Activated CD4-positive, alpha-beta T cell treated with anti-CD3 and anti-CD28 coated beads, Interleukin-2, amount 10 ng/mL, durations not matched to agents 7 days and 5 days (primary cell): ENCODE results near the gene LAMA2. TPM values are rescaled to one million over a fixed set of nuclear protein-coding genes. Genes with fewer than 3 reads are reported as not detected.

Source experiments
- CTCF ChIA-PET: fragments of 350-600 bp; sonication (Branson Sonifier 250); formaldehyde crosslinking; loops from one replicate; lab custom pipeline; 2021; ENCODE audit warnings: antibody characterized with exemption; lab: Charles Lee
- POLR2A ChIA-PET: fragments of 350-600 bp; sonication (Branson Sonifier 250); formaldehyde crosslinking; loops from one replicate; lab custom pipeline; 2021; ENCODE audit warnings: antibody characterized with exemption; lab: Charles Lee
- DNase-seq: peaks from one replicate; pipeline ENCODE4 v3.0.0-alpha.2; 2020
- H3K27ac Mint-ChIP-seq: one replicate; pipeline ENCODE4 v1.8.0; 2021; ENCODE audit warnings: mild to moderate bottlenecking, moderate library complexity, mixed read lengths
- H3K27me3 Mint-ChIP-seq: one replicate; pipeline ENCODE4 v1.8.0; 2021; ENCODE audit warnings: mixed read lengths
- H3K36me3 Mint-ChIP-seq: one replicate; pipeline ENCODE4 v1.8.0; 2021; ENCODE audit warnings: low read depth, mixed read lengths
- H3K4me1 Mint-ChIP-seq: one replicate; pipeline ENCODE4 v1.8.0; 2021; ENCODE audit warnings: mixed read lengths
- H3K4me3 Mint-ChIP-seq: one replicate; pipeline ENCODE4 v1.8.0; 2021; ENCODE audit warnings: mild to moderate bottlenecking, moderate library complexity, mixed read lengths
- H3K9me3 Mint-ChIP-seq: one replicate; pipeline ENCODE4 v1.8.0; 2021; ENCODE audit warnings: mixed read lengths
- total RNA-seq, 2 experiments: library from RNA; stranded (reverse); gene quantifications; one replicate each; pipeline ENCODE4 v1.2.3, GENCODE V29; 2021

LAMA2 gene
- total RNA-seq, 2 experiments from 2014 or later = 0.02 to 0.05 TPM

- POLR2A ChIA-PET = no interaction called here
- Mint-ChIP-seq H3K4me1 (no peaks in the 10 kb centered on the region), H3K27me3 (no peaks in the 10 kb centered on the region), H3K27ac (no peak overlapping the region), H3K36me3 (no peaks in the 10 kb centered on the region), H3K4me3 (no peak overlapping the region), H3K9me3 (no peaks in the 10 kb centered on the region)
- no peak for DNase-seq
- CTCF ChIA-PET = interaction anchor here (0.6 kb wide), 1 partner anchor 218 kb away, joined by 3 read pairs; no protein-coding TSS in a partner anchor
Observed at GRCh38 chr6:129516005-129516404, 633.1 kb downstream of the LAMA2 start.

GRCh38 chr6:129516787-129517186 is 633.8 kb downstream of the LAMA2 start:
- Mint-ChIP-seq H3K27ac (no peak overlapping the region), H3K4me3 (no peak overlapping the region), H3K36me3 (no peaks in the 10 kb centered on the region), H3K9me3 (no peaks in the 10 kb centered on the region), H3K4me1 (no peaks in the 10 kb centered on the region), H3K27me3 (no peaks in the 10 kb centered on the region)
- CTCF ChIA-PET = interaction anchor here (0.7 kb wide), 1 partner anchor 16 kb away, joined by 3 read pairs; no protein-coding TSS in a partner anchor
- POLR2A ChIA-PET = no interaction called here
- no peak for DNase-seq

GRCh38 chr6:129517288-129517687 is 634.4 kb downstream of the LAMA2 start:
- POLR2A ChIA-PET = no interaction called here
- H3K4me1 Mint-ChIP-seq = no peaks in the 10 kb centered on the region
- CTCF ChIA-PET = interaction anchor here (0.7 kb wide), 1 partner anchor 17 kb away, joined by 3 read pairs; no protein-coding TSS in a partner anchor

GRCh38 chr6:129519750-129520149 is 636.8 kb downstream of the LAMA2 start:
- no peak for DNase-seq
- no peak overlapping the region for H3K27ac Mint-ChIP-seq
- no peak overlapping the region for H3K4me3 Mint-ChIP-seq
- no peaks in the 10 kb centered on the region for H3K9me3 Mint-ChIP-seq
- H3K36me3 Mint-ChIP-seq = no peaks in the 10 kb centered on the region
- H3K27me3 Mint-ChIP-seq = no peaks in the 10 kb centered on the region
- ChIA-PET POLR2A (no interaction called here), CTCF (no interaction called here)
- no peaks in the 10 kb centered on the region for H3K4me1 Mint-ChIP-seq

More at GRCh38 chr6:129517288-129517687, 634.4 kb downstream of the LAMA2 start:
- Mint-ChIP-seq H3K36me3 (no peaks in the 10 kb centered on the region), H3K27ac (no peak overlapping the region), H3K27me3 (no peaks in the 10 kb centered on the region), H3K9me3 (no peaks in the 10 kb centered on the region), H3K4me3 (no peak overlapping the region)
- DNase-seq = no peak

- Mint-ChIP-seq H3K4me3 (no peak overlapping the region), H3K4me1 (no peaks in the 10 kb centered on the region), H3K9me3 (no peaks in the 10 kb centered on the region), H3K27ac (no peak overlapping the region), H3K27me3 (peaks cover 2% of the 10 kb centered on the region), H3K36me3 (no peaks in the 10 kb centered on the region)
- no peak for DNase-seq
- ChIA-PET CTCF (no interaction called here), POLR2A (no interaction called here)
Observed at GRCh38 chr6:129521946-129522345, 639.0 kb downstream of the LAMA2 start.

GRCh38 chr6:129523816-129524215 is 640.9 kb downstream of the LAMA2 start:
- Mint-ChIP-seq H3K27ac (no peak overlapping the region), H3K36me3 (no peaks in the 10 kb centered on the region), H3K27me3 (peaks cover 2% of the 10 kb centered on the region), H3K4me3 (no peak overlapping the region), H3K4me1 (no peaks in the 10 kb centered on the region), H3K9me3 (no peaks in the 10 kb centered on the region)
- POLR2A ChIA-PET = no interaction called here
- DNase-seq = no peak
- CTCF ChIA-PET = no interaction called here

GRCh38 chr6:129525055-129525454 is 642.1 kb downstream of the LAMA2 start:
- no peaks in the 10 kb centered on the region for H3K9me3 Mint-ChIP-seq
- no peak for DNase-seq
- no peak overlapping the region for H3K27ac Mint-ChIP-seq
- CTCF ChIA-PET = no interaction called here
- H3K4me3 Mint-ChIP-seq = no peak overlapping the region
- peaks cover 2% of the 10 kb centered on the region for H3K27me3 Mint-ChIP-seq
- H3K4me1 Mint-ChIP-seq = no peaks in the 10 kb centered on the region
- POLR2A ChIA-PET = no interaction called here
- H3K36me3 Mint-ChIP-seq = no peaks in the 10 kb centered on the region

- no peak for DNase-seq
- H3K4me3 Mint-ChIP-seq = no peak overlapping the region
- no peaks in the 10 kb centered on the region for H3K4me1 Mint-ChIP-seq
- H3K27ac Mint-ChIP-seq = no peak overlapping the region
- ChIA-PET CTCF (no interaction called here), POLR2A (no interaction called here)
- no peaks in the 10 kb centered on the region for H3K27me3 Mint-ChIP-seq
- H3K9me3 Mint-ChIP-seq = no peaks in the 10 kb centered on the region
- H3K36me3 Mint-ChIP-seq = no peaks in the 10 kb centered on the region
Observed at GRCh38 chr6:129534926-129535325, 652.0 kb downstream of the LAMA2 start.

- no peak overlapping the region for H3K4me3 Mint-ChIP-seq
Observed at GRCh38 chr6:129536271-129536670, 653.3 kb downstream of the LAMA2 start.

GRCh38 chr6:129539032-129539431 is 656.1 kb downstream of the LAMA2 start:
- Mint-ChIP-seq H3K4me1 (no peaks in the 10 kb centered on the region), H3K36me3 (no peaks in the 10 kb centered on the region), H3K4me3 (no peak overlapping the region), H3K9me3 (no peaks in the 10 kb centered on the region), H3K27me3 (peaks cover 1% of the 10 kb centered on the region), H3K27ac (no peak overlapping the region)
- ChIA-PET POLR2A (no interaction called here), CTCF (no interaction called here)
- no peak for DNase-seq

More at GRCh38 chr6:129536271-129536670, 653.3 kb downstream of the LAMA2 start:
- Mint-ChIP-seq H3K27ac (no peak overlapping the region), H3K9me3 (no peaks in the 10 kb centered on the region), H3K36me3 (no peaks in the 10 kb centered on the region), H3K27me3 (no peaks in the 10 kb centered on the region), H3K4me1 (no peaks in the 10 kb centered on the region)
- DNase-seq = no peak
- ChIA-PET CTCF (no interaction called here), POLR2A (no interaction called here)

GRCh38 chr6:129542705-129543104 is 659.8 kb downstream of the LAMA2 start:
- Mint-ChIP-seq H3K9me3 (no peaks in the 10 kb centered on the region), H3K4me1 (no peaks in the 10 kb centered on the region), H3K27ac (no peak overlapping the region), H3K4me3 (no peak overlapping the region), H3K27me3 (peaks cover 1% of the 10 kb centered on the region), H3K36me3 (no peaks in the 10 kb centered on the region)
- ChIA-PET CTCF (no interaction called here), POLR2A (no interaction called here)
- DNase-seq = no peak

GRCh38 chr6:129543981-129544380 is 661.0 kb downstream of the LAMA2 start:
- Mint-ChIP-seq H3K9me3 (no peaks in the 10 kb centered on the region), H3K36me3 (no peaks in the 10 kb centered on the region), H3K27ac (no peak overlapping the region), H3K4me3 (no peak overlapping the region), H3K4me1 (no peaks in the 10 kb centered on the region), H3K27me3 (peaks cover 1% of the 10 kb centered on the region)
- ChIA-PET CTCF (no interaction called here), POLR2A (no interaction called here)
- DNase-seq = no peak

GRCh38 chr6:129544892-129545612 is 662.1 kb downstream of the LAMA2 start:
- ChIA-PET CTCF (no interaction called here), POLR2A (interaction anchor here (0.7 kb wide), 1 partner anchor 205 kb away, joined by 3 read pairs; no protein-coding TSS in a partner anchor)
- Mint-ChIP-seq H3K27me3 (peaks cover 1% of the 10 kb centered on the region), H3K9me3 (no peaks in the 10 kb centered on the region), H3K4me3 (no peak overlapping the region), H3K4me1 (no peaks in the 10 kb centered on the region), H3K27ac (no peak overlapping the region), H3K36me3 (no peaks in the 10 kb centered on the region)
- DNase-seq = no peak
